GM21786 (cell line): ENCODE data around the gene FLNC.

Experiments used
- ATAC-seq: cut with Tn5 transposase; IDR thresholded peaks from one replicate; pipeline ENCODE4 v1.9.1; 2021; ENCODE audit not compliant: unreplicated experiment

Gene FLNC

DNA sequence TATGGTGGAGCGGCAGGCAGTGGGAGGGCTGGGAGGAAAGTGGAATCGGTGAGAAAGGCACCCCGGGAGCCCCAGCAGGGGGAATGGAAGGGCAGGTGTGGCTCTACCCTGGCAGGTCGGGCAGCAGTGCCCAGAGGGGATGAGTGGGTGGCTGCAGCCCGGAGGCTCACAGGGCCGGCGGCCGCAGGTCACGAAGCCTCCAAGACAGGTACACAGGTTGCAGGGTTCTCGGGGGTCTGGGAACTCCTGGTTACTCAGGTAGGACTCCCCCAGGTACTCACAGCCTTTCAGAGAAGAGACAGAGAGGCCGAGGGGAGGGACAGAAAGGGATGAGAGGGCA, 58.5 kb downstream of the FLNC start:
- ATAC-seq = no peak

- ATAC-seq = no peak
Observed at GRCh38 chr7:128889121-128889520, 58.9 kb downstream of the FLNC start.

- no peak for ATAC-seq
Observed at GRCh38 chr7:128890306-128891109, 60.3 kb downstream of the FLNC start.

GRCh38 chr7:128891110-128891941, 61.1 kb downstream of the FLNC start:
- no peak for ATAC-seq

DNA sequence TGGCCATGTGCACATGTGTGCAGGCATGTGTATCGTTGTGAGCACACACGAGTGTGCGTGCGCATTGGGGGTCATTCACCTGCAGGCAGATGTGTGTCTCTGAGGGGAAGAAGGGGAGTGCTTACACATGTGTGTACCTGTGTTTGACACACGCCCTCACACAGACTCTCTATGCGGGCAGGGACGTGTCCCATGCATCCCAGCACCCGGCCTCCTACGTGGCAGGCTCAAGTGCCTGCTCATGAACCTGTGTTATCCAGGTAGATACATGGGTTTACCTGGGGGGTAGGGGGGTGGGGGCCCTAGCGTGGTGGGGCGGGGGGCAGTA, 61.7 kb downstream of the FLNC start:
- ATAC-seq = no peak

- no peak for ATAC-seq
Observed at GRCh38 chr7:128892521-128893250, 62.5 kb downstream of the FLNC start.

GRCh38 chr7:128893251-128894100, 63.3 kb downstream of the FLNC start:
- no peak for ATAC-seq

GRCh38 chr7:128894101-128894440, 63.9 kb downstream of the FLNC start:
- ATAC-seq = no peak

DNA sequence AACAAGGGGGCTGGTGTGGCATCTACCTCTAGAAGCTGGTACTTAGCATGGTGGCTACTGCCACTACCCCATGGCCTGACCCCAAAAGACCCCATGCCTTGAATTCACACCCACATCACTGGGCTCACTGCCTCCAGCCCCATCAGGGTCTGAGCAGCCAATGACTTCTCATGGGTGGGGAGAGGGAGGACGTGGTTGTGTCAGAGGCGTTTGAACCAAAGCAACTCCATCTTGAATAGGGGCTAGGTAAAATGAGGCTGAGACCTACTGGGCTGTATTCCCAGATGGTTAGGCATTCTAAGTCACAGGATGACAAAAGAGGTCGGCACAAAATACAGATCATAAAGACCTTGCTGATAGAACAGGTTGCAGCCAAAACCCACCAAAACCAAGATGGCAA, 65.1 kb downstream of the FLNC start:
- ATAC-seq = no peak

DNA sequence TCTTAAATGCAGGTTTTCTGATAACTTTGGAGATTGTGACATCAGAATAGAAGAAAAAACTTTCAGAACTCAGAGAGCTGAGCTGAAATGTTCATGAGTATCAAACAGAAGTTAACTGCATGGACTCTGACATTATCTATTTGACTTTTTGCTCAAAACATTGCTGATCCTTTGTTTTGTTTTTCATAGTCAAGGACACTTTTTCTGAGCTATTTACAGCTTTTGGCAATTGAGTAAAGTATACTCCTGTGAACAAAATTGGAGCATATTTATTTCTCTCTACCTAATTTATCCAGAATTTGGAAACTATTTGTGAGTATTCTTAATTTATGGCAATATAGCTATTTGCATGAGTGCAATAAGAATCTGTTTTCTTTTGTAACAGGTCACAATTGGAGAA, 69.2 kb downstream of the FLNC start:
- ATAC-seq = no peak

- no peak for ATAC-seq
Observed at GRCh38 chr7:128900237-128900636, 70.0 kb downstream of the FLNC start.

DNA sequence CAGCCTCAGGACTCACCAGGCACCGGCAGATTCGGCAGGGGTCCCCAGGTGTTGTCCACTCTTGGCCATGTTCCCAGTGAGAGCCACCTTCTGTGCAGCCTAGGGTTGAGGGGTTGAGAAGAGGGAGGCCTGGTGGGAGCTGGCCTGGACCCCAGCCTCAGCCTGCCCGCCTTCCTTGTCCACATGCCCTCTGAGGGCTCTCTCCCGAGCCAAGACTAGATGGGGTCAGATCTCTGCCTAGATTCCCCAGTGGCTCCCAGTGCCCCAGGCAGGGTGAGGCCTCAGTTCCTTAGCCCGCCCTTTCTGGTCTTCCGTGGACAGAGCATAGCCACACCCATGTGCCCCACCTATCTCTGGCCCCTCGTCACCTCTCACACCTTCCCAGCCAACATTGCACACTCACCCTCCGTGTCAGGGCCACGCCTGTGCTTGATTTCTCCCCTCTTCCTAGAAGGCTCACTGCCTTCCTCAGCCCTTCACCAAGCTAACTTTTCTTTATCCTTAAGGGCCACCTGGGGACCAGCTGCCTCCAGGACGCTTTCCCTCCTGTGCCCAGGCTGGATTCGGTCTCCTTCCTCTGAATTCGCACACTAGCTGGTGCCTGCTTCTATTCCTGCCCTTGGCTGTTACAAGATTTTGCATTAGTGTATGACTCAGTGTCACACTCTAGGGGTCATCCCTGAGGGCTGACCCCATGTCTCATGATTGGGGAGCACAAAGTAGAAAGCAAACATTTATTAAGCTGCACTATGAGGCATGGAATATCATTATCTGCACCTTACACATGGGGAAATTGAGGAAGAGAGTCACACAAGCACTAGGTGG, 72.8 kb downstream of the FLNC start:
- ATAC-seq = no peak

GRCh38 chr7:128903621-128904361, 73.6 kb downstream of the FLNC start:
- no peak for ATAC-seq

DNA sequence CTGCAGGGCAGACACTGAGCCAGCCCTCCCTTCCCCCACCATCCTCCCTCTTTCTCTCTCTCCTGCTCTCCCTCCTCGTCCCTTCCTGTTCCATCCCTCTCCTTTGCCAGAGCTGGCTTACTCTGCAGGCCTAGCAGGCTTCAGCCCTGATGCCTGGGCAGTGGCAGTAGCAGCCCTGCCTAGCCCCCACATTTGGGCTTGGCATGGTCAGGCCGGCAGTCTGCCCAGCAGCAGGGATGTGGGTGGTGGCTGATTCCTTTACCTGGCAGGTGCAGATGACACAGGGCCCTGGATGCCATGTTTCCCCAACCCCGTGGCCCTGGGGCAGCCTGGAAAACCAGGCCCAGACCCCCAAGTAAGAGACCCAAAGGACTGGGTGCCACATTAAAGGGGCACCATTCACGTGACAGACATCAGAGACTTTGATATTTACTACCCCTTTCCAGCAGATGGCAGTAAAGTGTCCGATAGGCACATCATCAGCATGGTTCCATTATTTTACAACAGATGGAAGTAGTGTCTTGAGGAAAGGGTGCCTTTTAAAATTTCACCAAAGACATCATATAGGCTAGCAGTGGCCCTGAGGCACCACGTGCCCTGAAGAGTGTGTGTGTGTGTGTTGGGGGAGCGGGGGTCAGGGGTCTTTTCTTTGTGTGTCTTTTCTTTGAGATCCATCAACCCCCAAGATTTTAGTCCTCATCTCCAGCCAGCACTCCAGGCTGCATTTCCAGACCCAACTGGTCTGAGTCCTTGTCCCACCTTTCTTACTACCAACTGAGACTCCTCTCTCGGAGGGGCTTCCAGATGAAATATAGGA, 74.4 kb downstream of the FLNC start:
- peak; percentile 50 for ATAC-seq

- ATAC-seq = no peak
Observed at GRCh38 chr7:128906001-128906765, 76.0 kb downstream of the FLNC start.

- ATAC-seq = no peak
Observed at GRCh38 chr7:128906766-128907559, 76.8 kb downstream of the FLNC start.
